Tongue (tissue), 2 donors: ENCODE measurements around the gene INHBC. TPM values are rescaled to one million over a fixed set of nuclear protein-coding genes. Genes with fewer than 3 reads are reported as not detected.
"Not testable (repeated sequence)": the region's sequence is repeated elsewhere in the genome, so short reads cannot be mapped to it uniquely, and the experiment has no call there.

Experiments
- DNase-seq: peaks from one replicate; pipeline ENCODE4 v3.0.0-alpha.2; 2015
- total RNA-seq: library from RNA; depleted of rRNA; stranded (reverse); fragments of >200 nt; gene quantifications from one replicate; pipeline ENCODE4 v1.2.3, GENCODE V29; 2014

The INHBC gene
- total RNA-seq: not detected

- DNase-seq: no peak
Measured at GRCh38 chr12:57434517-57435223, at the start of gene INHBC. TSS of gene INHBC (plus strand) at chr12:57434784. CDS start at chr12:57434887, 103 bp downstream.

GRCh38 chr12:57385586-57385985 is 49.0 kb upstream of the INHBC start:
- DNase-seq: no peak

- no peak for DNase-seq
Measured at GRCh38 chr12:57386187-57386720, 48.3 kb upstream of the INHBC start.

GRCh38 chr12:57388425-57388824 is 46.2 kb upstream of the INHBC start:
- no peak for DNase-seq

GRCh38 chr12:57389033-57389432 is 45.6 kb upstream of the INHBC start:
- no peak for DNase-seq

- DNase-seq: no peak
Measured at GRCh38 chr12:57390174-57390573, 44.4 kb upstream of the INHBC start.

- DNase-seq: no peak
Measured at GRCh38 chr12:57395121-57395520, 39.5 kb upstream of the INHBC start.

- no peak for DNase-seq
Measured at GRCh38 chr12:57397441-57397840, 37.1 kb upstream of the INHBC start.

GRCh38 chr12:57399718-57400463 is 34.7 kb upstream of the INHBC start:
- not testable (repeated sequence) for DNase-seq

- DNase-seq: no peak
Measured at GRCh38 chr12:57401165-57401564, 33.4 kb upstream of the INHBC start.

GRCh38 chr12:57402156-57402555 is 32.4 kb upstream of the INHBC start:
- not testable (repeated sequence) for DNase-seq

GRCh38 chr12:57404966-57405640 is 29.5 kb upstream of the INHBC start:
- no peak for DNase-seq

GRCh38 chr12:57410534-57410933 is 24.1 kb upstream of the INHBC start:
- DNase-seq: no peak

- DNase-seq: not testable (repeated sequence)
Measured at GRCh38 chr12:57414160-57414559, 20.4 kb upstream of the INHBC start.

- DNase-seq: no peak
Measured at GRCh38 chr12:57415088-57415487, 19.5 kb upstream of the INHBC start.

GRCh38 chr12:57416039-57416996 is 18.3 kb upstream of the INHBC start:
- DNase-seq: no peak

GRCh38 chr12:57418255-57418654 is 16.3 kb upstream of the INHBC start:
- no peak for DNase-seq

- no peak for DNase-seq
Measured at GRCh38 chr12:57419495-57419894, 15.1 kb upstream of the INHBC start.

- no peak for DNase-seq
Measured at GRCh38 chr12:57420482-57420881, 14.1 kb upstream of the INHBC start.

- not testable (repeated sequence) for DNase-seq
Measured at GRCh38 chr12:57426948-57427347, 7.6 kb upstream of the INHBC start.

GRCh38 chr12:57428965-57429364 is 5.6 kb upstream of the INHBC start:
- no peak for DNase-seq
